ENCODE measurements around the gene PRLH. TPM values are rescaled to one million over a fixed set of nuclear protein-coding genes. Genes with fewer than 3 reads are reported as not detected.
"Not testable (repeated sequence)": the region's sequence is repeated elsewhere in the genome, so short reads cannot be mapped to it uniquely, and the experiment has no call there.

PRLH gene
- total RNA-seq, 1 donor from 2014 or later = not detected

GRCh38 chr2:237600205-237600846 lies 34.0 kb downstream of the PRLH start:
- DNase-seq (ENCODE audit: low read depth, low spot score) = no peak

DNA sequence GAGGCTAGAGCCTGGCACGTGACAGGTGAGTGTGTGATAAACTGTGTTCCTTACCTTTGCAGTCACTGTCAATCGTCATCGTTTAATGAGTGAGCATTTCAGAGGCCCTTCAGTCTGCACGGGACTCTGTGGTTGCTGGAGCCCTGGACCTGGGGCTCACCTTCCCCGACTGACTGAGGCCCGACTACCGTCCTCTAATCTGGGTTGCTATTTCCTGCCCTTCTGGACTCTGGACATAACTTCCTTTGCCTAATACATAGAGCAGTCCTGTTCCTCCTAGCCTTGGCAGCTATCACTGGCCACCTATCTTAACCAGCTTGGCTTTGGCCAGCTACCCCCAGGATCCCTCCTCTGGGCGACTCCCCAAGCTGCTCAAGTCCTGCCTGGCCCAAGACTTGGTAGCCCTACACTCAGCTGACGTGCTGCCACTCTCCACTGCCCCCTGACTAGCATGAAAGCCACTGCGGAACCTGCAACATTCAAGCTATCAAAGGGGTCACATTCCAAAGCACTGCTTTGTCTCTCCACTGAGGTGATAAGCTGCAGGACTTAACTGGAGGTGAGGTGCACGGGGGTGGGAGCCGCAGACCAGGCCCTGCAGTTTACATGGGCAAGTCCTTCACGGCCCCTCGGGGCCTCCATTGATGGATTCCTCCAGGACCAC lies 35.2 kb downstream of the PRLH start:
- DNase-seq (ENCODE audit: low read depth, low spot score) = no peak

DNA sequence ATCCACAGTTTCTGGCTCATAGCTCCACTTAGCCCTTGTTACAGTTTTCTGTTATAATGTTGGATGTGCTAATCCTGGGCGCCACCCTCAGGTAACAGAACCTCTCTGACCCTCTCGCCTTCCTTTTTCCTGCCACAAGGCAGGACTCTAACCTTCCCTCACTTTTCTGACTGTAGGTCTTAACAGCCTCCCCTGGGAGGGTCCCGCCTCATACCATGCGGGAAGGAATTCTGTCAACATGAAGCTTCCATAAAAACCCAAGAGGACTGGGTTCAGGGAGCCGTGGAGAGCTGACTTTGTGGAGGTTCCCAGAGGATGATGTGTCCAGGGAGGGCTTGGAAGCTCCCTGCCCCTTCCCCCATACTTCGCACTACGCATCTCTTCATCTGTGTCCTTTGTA lies 36.0 kb downstream of the PRLH start:
- no peak for DNase-seq (ENCODE audit: low read depth, low spot score)

DNA sequence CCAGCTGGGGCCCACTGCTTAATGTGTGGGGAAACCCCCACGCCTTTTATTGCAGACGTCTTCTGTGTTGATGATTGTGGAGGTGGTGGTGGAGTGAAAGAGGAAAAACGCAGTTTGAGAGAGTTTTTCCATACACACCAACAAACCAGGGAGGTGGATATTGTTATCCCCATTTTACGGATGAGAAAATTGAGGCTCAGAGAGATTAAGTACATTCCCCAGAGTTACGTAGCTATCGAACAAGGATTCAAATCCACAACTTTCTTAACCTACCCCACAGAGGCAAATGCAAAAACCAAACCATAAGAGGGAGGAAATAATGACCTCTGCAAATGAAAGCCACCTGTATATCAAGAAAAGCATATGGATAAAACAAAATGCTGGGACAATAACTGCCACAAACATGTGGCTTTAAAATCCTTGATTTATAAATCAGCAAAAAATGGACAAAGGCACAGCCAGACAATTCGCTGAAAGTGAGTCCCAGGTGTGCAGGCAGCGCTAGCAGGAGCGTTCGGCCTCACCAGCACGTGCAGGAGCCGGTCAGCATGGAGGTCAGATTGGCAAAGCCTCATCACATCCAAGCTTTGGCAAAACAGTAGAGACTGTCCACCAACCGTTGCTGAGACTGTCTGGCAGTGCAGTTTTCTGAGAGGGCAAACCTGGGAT lies 36.8 kb downstream of the PRLH start:
- no peak for DNase-seq (ENCODE audit: low read depth, low spot score)

GRCh38 chr2:237603718-237604362 lies 37.5 kb downstream of the PRLH start:
- DNase-seq (ENCODE audit: low read depth, low spot score) = peak; percentile 97

DNA sequence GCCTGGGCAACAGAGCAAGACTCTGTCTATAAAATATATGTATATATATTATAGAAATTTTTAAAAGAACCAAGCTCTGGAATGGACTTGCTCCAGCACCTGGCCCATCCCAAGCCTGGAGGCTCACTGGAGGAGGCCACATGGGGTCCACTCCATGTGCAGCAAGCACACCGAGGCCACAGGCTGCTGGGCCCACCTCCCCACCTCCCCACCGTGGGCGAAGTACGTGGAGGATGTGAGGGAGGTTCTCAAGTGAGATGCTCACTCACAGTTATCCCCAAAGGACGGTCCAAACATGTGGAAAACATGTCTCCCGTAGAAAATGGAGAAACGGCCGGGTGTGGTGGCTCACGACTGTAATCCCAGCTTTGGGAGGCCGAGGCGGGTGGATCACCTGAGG lies 38.0 kb downstream of the PRLH start:
- DNase-seq (ENCODE audit: low read depth, low spot score) = no peak

- DNase-seq (ENCODE audit: low read depth, low spot score) = no peak
Measured at GRCh38 chr2:237604960-237605359, 38.6 kb downstream of the PRLH start.

- not testable (repeated sequence) for DNase-seq (ENCODE audit: low read depth, low spot score)
Measured at GRCh38 chr2:237606522-237606921, 40.1 kb downstream of the PRLH start.

DNA sequence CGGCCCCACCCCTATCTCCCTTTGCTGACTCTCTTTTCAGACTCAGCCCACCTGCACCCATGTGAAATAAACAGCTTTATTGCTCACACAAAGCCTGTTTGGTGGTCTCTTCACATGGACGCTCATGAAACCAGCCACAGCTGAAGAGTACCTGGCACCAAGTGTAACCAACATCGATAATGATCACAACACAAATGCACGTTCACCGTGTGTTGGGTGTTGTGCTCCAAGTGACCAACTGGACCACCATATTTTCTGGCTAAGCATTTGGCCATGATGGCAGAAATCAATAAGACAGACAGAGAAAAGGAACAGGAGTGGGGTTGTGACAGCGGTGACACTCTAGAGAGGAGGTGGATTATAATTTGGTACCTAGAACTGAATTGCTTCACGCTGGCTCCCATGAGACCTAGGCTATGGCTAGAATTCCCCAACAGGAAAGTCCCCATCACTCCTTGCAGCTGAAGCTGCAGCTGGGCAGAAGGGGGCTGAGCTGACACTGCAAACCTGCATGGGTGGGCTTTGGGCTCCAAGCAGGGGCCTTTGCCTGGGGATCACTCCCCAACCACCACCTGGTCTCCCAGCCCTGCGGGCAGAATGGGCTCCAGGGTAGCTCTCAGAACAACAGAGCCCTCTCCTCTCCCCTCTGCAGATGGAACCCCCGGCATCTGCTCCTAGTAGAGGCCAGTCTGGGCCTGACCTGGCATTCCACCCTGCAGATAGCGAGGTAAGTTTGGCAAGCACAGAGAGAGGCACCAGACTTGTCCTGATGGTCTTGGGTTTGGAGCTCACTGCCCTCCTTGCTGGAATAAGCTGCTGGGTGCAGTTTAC lies 46.4 kb downstream of the PRLH start:
- DNase-seq (ENCODE audit: low read depth, low spot score) = no peak

DNA sequence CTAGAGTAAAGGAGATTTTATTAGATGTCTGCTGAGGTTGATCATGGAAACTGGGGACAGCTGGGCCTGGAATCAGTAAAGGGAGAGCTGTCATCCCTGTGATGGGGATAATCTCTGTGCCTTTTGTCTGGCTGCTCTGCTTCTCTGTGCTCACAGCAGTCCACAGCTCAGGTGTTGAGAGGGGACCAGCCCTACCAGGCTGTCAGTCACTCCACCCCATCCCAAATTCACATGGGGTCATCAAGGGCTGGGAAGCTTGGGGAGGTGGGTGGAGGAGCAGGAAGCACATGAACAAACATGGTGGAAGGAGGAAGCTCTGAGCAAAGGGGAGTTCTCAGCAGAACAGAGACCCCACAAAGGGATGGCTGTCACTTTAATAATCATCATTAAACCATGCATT lies 47.3 kb downstream of the PRLH start:
- no peak for DNase-seq (ENCODE audit: low read depth, low spot score)

GRCh38 chr2:237614151-237614720 lies 47.9 kb downstream of the PRLH start:
- peak; percentile 66 for DNase-seq (ENCODE audit: low read depth, low spot score)

GRCh38 chr2:237615631-237616249 lies 49.4 kb downstream of the PRLH start:
- DNase-seq (ENCODE audit: low read depth, low spot score) = no peak

DNA sequence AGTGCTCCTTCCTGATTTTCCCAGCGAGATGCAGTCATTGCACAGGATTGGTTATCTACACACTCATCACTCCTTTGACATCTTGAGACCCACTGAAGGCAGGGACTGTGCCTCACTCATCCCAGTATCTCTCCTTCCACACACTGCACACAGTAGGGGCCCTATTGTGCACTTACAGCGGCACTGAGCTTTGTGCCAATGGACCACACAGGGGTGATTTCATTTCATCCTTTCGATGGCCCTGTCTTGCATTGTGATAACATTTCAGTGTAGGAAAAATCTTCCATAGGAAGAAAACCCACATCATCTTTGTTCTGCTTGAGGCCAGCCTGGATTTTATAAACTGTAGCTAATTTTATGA lies 50.0 kb downstream of the PRLH start:
- DNase-seq (ENCODE audit: low read depth, low spot score) = no peak

Other genes with a start within 250 kb of the PRLH start
- 0.07 and 0.14 TPM in 2 replicates for gene COL6A3, start 152.4 kb upstream of the PRLH start, total RNA-seq
- not detected in 2 replicates for gene MLPH, start 79.3 kb upstream of the PRLH start, total RNA-seq
- 1.6 and 1.9 TPM in 2 replicates for gene RAB17, start 24.2 kb downstream of the PRLH start, total RNA-seq
- 127 and 152 TPM in 2 replicates for gene LRRFIP1, start 61.0 kb downstream of the PRLH start, total RNA-seq
- 0.33 and 0.39 TPM in 2 replicates for gene RBM44, start 232.2 kb downstream of the PRLH start, total RNA-seq